ENCODE results near the gene GRK3.
A peak's percentile ranks its signal among the peaks of the same experiment; 100 is the strongest.

GRK3 gene

DNA sequence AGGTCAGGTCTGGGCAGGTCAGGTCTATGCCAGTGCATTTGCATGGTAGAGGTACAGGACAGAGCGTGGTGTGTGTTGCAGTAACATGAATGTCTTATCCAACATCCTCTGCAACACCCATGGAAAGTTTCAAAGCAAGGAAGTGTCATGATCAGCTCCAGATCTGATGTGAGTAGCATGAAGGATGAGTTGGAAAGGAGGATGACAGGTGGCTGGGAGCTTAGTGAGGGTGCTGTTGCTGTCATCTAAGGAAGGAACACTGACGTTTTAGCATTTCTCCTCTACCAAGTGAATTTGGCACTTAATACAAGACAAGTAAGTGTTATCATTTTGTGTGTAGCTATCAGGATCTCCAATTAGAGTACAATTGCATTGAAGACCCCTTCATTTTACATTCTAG is 65.1 kb downstream of the GRK3 start:
- DNase-seq, result no peak

- no peak for DNase-seq
Observed at GRCh38 chr22:25630447-25630846, 66.0 kb downstream of the GRK3 start.

DNA sequence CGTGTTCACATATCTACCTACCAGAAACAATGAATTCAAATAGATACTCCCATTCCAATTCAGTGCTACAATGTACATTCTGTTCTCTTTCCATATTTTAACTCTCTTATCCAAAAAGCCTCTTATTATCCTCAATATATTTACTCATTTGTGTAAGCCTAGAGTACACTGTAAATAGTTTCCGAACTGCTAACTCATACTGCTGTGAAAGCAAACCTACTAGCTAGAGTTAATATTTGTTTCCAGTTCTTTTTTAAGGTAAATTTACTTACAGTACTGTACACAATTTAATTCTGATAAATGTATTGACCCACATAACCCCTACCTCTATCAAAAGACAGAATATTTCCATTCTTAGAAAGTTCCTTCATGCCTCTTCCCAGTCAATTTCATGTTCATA is 71.8 kb downstream of the GRK3 start:
- DNase-seq, result no peak

- DNase-seq, result no peak
Observed at GRCh38 chr22:25637032-25637431, 72.6 kb downstream of the GRK3 start.

DNA sequence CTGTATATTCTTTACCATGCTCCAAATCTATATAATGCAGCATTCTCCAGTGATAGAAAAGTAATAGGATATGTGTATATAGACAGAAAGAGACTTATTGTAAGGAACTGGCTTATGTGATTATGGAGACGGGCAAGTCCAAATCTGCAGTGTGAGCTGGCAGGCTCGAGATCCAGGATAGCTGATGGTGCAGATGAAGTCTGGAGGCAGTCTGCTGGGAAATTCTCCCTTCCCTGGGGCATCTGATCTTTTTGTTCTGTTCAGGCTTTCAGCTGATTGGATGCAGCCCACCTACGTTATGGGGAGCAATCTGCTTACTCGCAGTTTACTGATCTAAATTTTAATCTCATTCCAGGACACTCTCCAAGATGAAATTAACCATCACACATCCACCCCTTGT is 73.2 kb downstream of the GRK3 start:
- DNase-seq, result no peak

GRCh38 chr22:25638638-25639037 is 74.2 kb downstream of the GRK3 start:
- no peak for DNase-seq

DNA sequence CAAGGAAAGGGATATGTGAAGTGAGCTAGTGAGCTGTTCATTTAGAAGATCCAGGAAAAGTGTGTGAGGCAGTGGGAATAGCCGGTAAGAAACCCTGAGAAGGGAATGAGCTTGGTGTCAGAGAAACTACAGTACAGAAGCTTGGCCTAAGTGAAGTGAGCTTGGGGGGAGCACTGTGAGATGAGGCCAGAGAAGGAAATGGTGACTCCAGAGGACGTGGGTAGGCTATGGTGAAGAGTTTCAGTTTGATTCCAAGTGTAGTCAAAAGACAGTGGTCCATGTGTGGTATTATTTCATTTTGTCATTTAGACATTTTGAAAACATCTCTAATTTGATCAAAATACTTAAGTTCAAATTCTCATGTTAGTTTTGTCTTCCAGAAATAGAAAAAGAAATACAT is 77.2 kb downstream of the GRK3 start:
- no peak for DNase-seq

DNA sequence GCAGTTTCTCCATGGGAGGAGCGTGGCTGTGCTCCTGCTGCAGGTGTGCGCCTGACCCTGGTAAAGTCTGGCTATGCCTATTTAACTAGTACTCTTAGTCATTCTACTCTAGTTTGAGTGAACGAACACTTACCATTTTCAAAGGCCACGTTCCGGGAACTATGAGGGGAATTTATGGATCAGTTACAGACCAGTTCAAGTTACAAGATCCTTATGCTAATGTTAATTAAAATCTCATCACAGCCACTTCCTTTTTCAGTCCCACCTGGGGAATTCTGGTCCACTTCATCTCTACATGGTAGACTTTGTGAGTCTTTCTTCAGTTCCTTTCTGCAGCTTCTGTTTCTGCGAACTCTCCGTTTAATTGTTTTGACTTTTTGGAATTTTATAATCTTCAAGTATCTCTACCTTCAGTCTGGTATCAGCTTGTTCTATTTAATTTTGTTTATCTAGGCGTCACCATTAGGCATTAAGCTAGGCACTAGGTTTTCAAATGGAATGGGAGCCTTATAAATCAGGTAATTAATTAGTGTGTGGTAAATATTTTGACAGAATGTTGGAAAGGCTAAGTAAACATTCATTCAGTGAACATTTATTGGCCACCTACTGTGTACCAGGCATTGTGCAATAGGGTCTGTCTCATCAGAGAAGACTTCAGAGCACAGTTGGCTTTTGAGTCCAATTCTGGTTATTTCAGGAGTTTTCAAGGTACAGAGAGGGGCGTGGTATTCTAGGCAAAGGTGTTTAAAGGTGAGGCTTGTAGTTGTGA is 78.9 kb downstream of the GRK3 start:
- no peak for DNase-seq

- no peak for DNase-seq
Observed at GRCh38 chr22:25644122-25644521, 79.6 kb downstream of the GRK3 start.

DNA sequence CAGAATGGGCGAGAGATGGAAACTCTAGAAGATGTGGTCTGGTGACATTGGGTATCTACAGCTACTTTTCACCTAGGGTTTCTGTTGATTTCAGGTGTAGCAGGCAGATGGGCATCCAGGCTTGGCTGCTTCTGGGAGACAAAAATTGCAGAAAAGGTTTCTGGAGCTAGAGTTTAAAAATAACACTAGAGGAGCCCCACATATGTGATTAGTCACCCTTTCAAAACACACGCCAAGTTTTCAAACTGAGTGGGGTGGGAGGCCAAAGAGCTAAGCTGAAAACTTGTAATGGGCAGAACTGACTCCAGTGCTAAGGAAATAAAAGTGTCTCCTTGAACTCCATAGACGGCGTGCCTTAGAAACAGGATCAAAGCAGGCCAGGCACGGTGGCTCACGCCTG is 80.8 kb downstream of the GRK3 start:
- no peak for DNase-seq

DNA sequence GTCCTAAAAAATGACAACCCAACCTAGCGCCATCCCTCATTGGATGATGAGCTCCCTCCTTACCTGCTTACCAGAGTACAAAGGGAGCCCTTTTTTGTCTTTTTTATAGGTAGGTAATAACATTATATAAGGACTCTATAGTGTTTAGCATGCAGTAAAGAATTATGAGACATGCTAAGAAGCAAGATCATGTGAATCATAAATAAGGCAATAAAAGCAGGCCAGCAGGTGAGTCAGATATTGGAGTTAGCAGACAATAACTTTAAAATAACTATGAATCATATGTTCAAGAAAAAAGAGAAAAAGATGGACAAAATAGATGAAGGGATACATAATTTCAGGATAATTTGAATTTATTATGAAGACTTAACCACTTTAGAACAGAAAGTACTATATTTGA is 81.5 kb downstream of the GRK3 start:
- no peak for DNase-seq

- DNase-seq, result no peak
Observed at GRCh38 chr22:25650833-25651232, 86.4 kb downstream of the GRK3 start.

DNA sequence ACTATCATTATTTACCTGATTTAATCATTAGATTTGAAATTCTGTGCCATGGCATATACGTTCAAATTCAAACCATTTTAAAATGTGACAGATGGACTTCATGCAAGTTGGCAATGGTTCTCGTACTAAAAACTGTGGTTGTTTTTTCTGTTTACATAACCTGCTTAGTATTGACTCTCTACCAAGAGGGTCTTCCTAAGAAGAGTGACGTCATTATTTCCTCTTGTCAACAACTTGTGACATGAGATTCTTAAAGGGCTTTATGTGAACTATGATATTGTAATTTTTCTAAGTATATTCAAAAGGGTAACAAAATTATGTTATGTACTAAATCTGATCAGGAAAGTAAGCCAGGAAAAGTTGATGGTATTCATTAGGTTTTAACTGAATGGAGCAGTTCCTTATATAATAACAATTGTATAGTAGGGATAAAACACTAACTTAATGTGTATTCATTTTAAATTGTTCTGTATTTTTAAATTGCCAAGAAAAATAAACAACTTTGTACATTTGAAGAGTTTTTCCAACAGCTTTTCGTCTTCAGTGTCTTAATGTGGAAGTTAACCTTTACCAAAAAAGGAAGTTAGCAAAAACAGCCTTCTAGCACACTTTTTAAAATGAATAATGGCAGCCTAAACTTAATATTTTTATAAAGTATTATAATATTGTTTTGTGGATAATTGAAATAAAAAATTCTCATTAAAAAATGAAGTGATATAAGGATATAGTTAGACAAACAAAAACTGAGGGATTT is 87.0 kb downstream of the GRK3 start:
- DNase-seq, result no peak

- no peak for DNase-seq
Observed at GRCh38 chr22:25654676-25655075, 90.2 kb downstream of the GRK3 start.

DNA sequence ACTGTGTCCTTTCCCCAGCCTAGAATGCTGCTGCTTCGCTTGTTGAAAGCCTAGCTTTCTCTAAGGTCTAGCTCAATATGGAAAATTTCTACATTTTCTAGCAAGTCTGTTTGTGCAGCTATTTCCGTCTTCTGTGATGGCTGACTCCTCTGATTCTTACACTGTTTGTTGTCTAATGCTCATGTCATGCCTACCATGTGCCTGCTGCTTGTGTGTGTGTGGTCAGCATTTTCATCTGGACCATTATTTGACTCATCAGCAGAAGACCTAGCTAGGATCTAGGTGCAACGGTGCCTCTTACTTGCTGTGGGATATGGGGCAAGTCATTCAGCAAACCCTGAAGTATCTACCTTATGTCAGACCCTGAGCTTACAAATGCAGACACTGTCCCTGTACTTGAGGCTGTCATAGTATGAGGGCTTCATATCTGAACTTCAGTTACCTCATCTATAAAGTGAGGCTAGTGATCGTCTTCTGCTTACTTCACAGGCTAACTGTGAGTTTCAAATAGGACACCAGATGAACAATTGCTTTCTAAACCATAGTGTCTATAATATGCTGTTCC is 91.0 kb downstream of the GRK3 start:
- peak; percentile 26 for DNase-seq

DNA sequence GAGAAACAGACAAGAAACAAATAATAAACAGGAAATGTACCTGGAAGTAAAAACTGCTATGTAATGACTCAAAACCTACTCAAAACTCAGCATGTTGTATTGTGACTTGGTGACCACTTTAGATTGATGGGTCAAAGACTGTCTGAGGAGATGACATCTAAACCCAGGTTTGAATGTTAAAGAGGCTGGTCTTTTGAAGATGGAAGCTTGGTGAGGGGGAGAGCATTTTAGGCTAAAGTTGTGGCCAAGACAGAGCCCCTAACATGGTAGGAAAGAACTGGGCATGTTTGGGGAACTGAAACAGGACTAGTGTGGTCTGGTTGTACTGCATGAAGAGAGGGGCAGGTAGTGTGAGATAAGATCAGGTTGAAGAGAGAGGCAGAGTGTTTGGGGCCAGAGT is 92.2 kb downstream of the GRK3 start:
- peak; percentile 11 for DNase-seq

GRCh38 chr22:25658633-25659032 is 94.2 kb downstream of the GRK3 start:
- DNase-seq, result no peak

GRCh38 chr22:25659413-25659812 is 94.9 kb downstream of the GRK3 start:
- DNase-seq, result no peak

- DNase-seq, result no peak
Observed at GRCh38 chr22:25660336-25660735, 95.9 kb downstream of the GRK3 start.

DNA sequence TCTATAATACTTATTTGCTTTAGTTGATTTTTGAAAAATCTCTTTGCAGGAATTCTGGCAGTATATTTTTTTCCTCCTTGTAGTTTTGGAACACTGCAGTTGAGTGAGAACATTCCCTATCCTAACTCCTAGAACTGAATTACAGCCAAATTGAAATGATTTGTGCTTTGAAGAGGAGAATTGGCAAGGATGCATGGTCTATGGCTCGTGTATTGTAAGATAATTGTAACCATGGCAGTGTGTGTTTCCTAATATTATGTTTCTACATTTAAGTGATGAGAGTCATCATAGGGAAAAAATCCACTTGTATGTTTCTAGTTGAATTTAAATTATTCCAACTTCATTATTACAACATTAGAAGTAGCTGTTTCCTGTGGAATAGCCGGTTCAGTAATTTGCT is 96.6 kb downstream of the GRK3 start:
- no peak for DNase-seq

- no peak for DNase-seq
Observed at GRCh38 chr22:25663654-25664053, 99.2 kb downstream of the GRK3 start.

DNA sequence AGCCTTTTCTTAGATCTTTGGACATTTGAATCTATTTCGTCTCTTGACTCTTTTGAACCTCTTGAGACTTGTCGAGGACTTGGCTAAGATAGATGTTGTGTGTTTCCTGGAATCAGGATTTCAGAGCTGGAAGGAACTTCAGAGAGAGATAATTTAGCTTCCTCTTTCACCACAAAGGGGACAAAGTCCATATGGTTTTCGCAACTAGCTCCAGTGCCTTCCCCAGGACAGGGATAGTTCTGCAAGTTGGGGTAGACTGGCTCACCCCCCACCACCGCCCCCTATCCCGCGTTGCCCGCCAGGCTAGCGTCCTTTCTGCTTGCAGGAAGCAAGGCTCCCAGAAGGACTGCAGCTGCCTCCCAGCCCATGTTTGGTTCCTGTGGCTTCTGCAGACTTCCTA is 101.8 kb downstream of the GRK3 start:
- DNase-seq, result no peak

DNA sequence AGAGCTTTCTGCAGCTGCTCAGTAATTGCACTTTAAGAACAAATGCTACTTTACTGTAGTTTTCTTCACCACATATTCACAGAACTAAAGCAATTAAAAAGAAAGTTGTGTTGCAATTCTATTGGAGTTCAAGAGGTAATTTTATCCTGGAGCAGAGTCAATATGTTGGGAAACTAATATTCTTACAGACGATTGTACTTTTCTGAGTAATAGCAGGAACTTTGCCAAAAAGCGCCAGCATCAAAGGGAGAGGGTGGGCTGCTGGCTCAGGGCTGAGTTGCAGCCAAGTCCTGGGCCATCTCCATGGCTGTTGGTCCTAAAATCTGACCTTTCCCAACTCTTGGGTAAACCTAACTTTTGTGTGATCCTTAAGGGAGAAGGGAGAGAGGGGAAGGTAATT is 104.0 kb downstream of the GRK3 start:
- DNase-seq, result no peak

All from activated CD4-positive, alpha-beta T cell treated with anti-CD3 and anti-CD28 coated beads, Interleukin-2, amount 50 U/mL, for 16 hours (primary cell).